ENCODE results near the gene RAB17.

- TF ChIP-seq CTCF (IDR thresholded peaks at IDR 0.05; ENCODE audit: low read length): no peak
- no peak for TF ChIP-seq EZH2phosphoT487 (IDR thresholded peaks at IDR 0.05; ENCODE audit: low read length)
Measured at GRCh38 chr2:237629739-237630138, 39.2 kb upstream of the RAB17 start.
